Neural progenitor cell (in vitro differentiated cells): ENCODE data around the gene EMP2.

ENCODE experiments used
- EZH2 ChIP-seq: fragments of 200-600 bp; sonication (generic); IDR thresholded peaks from 2 replicates; pipeline ENCODE4 v1.6.1; 2017; ENCODE audit warnings: antibody characterized with exemption, mild to moderate bottlenecking, moderate library complexity
- TF ChIP-seq, protein P1 (sequence below): fragments of 200-600 bp; sonication (generic); IDR thresholded peaks from 2 replicates; pipeline ENCODE4 v1.5.1; 2017; ENCODE audit warnings: antibody characterized with exemption, mild to moderate bottlenecking

DNA sequence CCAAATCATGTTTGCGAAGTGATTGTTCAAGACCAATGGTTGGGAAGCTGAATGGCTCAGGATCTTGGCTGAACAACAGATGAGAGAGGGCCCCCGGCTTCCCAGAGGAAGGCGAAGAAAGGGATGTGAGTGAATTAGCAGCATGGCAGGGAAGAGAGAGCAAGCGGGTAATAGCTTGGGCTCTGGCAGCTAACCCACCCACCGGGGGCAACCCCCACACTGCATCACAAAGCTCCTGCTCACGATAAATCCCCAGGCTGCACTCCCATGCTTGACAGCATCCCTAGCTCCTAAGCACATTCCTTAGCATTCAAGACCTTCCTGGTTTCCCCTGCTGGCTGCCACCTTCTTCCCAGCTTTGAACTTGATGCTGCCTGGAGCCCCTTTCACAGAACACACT is 26.2 kb upstream of the EMP2 start:
- TF ChIP-seq, protein P1, sequence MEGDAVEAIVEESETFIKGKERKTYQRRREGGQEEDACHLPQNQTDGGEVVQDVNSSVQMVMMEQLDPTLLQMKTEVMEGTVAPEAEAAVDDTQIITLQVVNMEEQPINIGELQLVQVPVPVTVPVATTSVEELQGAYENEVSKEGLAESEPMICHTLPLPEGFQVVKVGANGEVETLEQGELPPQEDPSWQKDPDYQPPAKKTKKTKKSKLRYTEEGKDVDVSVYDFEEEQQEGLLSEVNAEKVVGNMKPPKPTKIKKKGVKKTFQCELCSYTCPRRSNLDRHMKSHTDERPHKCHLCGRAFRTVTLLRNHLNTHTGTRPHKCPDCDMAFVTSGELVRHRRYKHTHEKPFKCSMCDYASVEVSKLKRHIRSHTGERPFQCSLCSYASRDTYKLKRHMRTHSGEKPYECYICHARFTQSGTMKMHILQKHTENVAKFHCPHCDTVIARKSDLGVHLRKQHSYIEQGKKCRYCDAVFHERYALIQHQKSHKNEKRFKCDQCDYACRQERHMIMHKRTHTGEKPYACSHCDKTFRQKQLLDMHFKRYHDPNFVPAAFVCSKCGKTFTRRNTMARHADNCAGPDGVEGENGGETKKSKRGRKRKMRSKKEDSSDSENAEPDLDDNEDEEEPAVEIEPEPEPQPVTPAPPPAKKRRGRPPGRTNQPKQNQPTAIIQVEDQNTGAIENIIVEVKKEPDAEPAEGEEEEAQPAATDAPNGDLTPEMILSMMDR = no peak
- no peak for TF ChIP-seq EZH2
